Myocyte (in vitro differentiated cells): Measurements from ENCODE around the gene ZDHHC7. TPM values are rescaled to one million over a fixed set of nuclear protein-coding genes. Genes with fewer than 3 reads are reported as not detected.

Experiments
- DNase-seq: peaks from one replicate; pipeline ENCODE4 v3.0.0-alpha.2; 2012; ENCODE audit warnings: low read depth
- total RNA-seq: library from RNA; depleted of rRNA; stranded (reverse); fragments of >200 nt; gene quantifications from 2 replicates; pipeline ENCODE4 v1.2.3, GENCODE V29; 2014

ZDHHC7 gene
- total RNA-seq, 1 donor from 2014 or later = 75.7 TPM

- no peak for DNase-seq
Measured at GRCh38 chr16:84999857-85000480, 11.4 kb downstream of the ZDHHC7 start.

- DNase-seq = no peak
Measured at GRCh38 chr16:84999200-84999599, 12.1 kb downstream of the ZDHHC7 start.

- DNase-seq = no peak
Measured at GRCh38 chr16:84996365-84996764, 15.0 kb downstream of the ZDHHC7 start.

DNA sequence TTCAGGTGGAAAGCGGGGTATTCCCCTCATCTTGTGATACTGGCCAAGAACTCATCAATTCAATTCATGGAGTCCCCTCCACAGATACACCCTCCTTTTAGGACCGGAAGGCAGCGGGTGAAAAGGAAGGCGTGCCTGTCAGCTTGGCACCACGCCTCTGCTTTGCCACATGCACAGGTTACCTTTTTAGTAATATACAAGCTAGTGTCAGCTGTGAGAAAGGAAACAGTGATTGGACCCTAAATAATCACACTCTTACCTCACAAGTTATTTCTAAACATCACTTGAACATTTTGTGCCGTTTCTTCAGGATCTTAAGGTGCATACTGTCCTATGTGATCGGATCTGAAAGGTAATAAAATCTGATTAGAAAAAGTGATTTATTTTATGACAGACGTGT is 15.7 kb downstream of the ZDHHC7 start:
- DNase-seq = no peak

DNA sequence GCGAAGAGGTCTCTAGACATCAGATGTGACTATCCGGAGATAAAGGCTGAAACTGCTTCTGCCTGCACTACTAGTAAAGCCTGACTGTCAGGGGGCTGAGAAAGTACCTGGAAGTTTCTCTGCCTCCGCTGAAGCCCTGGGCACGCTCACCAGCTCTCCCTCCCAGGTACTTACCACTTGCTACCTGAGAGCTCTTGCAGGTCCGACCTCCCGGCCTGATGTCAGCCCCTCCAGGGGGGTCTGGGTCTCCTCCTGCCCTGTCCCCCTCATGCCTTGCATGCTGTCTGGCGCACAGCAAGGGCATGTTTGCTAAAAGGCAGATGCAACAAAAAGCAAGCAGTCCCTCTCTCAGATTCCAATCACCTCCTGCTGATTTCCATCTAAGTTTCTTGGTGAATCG is 17.4 kb downstream of the ZDHHC7 start:
- DNase-seq = no peak

GRCh38 chr16:84992717-84993075 is 18.6 kb downstream of the ZDHHC7 start:
- DNase-seq = no peak

- DNase-seq = no peak
Measured at GRCh38 chr16:84990782-84991181, 20.6 kb downstream of the ZDHHC7 start.

- DNase-seq = no peak
Measured at GRCh38 chr16:84989749-84990620, 21.4 kb downstream of the ZDHHC7 start.

- DNase-seq = no peak
Measured at GRCh38 chr16:84988328-84989080, 22.8 kb downstream of the ZDHHC7 start.

GRCh38 chr16:84986879-84987278 is 24.5 kb downstream of the ZDHHC7 start:
- DNase-seq = no peak

GRCh38 chr16:84986102-84986501 is 25.2 kb downstream of the ZDHHC7 start:
- DNase-seq = no peak

- DNase-seq = peak; percentile 79
Measured at GRCh38 chr16:84985079-84986065, 26.0 kb downstream of the ZDHHC7 start.

DNA sequence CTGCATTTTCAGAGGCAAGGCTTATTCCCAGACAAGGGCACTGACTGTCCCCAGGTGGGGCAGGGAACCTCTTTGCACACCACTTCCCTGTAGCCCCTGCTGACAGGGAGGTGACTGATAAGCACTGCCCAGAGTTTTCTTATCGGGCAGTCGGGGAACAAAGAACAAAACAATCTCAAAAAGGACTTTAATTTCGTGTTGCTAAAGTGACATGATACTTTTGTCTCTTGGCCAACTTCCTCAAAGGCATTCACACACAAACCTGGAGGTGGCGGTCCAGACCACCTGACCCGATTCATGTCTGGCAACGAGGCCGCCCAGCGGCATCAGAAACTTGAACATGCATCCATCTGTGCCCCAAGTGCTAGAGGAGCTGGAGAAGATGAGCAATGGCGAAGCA is 28.9 kb downstream of the ZDHHC7 start:
- no peak for DNase-seq

DNA sequence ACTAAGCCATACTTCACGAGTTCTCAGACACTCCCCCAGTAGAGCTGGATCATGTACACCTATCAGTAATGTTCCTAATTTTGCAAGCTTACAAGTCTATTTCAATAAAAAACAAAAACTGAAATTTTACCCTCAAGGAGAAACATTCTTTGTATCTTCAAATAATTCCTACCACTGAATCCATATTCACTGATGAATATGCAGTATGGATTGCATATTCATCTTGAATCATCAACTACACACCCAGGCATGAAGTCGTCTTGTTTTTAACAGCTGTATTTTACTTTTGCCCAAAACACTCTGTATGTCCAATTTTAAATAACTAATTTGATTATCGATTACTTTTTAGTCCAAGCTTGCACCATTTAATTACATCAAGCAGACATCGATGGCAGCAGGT is 31.8 kb downstream of the ZDHHC7 start:
- no peak for DNase-seq

GRCh38 chr16:84976644-84977400 is 34.5 kb downstream of the ZDHHC7 start:
- no peak for DNase-seq

- no peak for DNase-seq
Measured at GRCh38 chr16:84975522-84975921, 35.8 kb downstream of the ZDHHC7 start.

DNA sequence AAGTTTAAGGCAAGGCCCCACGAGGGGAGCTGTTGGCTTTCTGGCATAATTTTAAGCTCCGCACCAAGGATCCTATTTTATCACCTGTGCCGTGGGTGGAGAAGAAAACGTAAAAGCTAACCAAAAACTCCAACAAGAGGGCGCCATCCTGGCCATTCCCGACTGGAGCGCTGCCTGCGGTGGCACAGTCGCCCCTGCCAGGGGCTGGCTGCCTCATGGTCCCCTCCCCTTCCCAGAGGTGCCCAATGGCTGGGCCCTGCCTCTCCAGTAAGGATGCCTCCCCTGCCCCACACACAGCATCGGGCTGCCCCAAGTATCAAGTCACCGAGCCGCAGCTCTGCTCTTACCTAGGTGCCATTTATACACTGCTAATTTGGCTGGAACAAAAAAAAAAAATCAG is 36.3 kb downstream of the ZDHHC7 start:
- DNase-seq = no peak

DNA sequence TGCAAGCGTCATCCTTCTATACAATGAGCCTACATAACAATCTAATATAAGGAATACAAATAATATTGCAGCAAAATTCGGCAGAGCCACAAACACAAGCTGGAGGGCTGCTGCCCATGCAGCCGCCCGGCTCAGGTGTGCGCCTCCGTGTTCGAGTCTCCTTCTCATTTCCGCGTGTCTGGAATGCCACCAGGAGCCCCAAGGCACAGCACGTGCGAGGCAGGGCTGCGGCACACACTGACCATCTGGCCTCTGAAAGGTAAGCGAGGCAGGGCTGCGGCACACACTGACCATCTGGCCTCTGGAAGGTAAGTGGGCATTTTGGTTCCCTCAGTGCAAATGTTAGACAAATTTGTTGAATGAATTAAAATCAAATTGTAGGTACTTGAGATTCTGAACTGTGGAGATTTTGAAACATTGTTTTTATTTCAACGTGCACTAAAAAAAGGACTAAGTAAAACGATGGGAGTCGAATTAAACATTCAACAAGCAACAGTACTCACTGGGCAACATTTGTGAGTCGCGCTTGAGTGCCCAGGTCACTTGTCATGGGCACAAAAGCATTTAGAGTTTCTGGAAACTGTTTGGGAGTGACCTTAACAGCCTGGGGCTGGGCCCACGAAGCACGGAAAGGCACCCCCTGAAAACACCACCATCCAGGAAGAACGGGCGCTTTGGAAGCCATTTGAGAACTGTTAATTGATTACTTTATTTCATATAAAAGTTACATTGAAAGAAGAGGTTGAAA is 37.4 kb downstream of the ZDHHC7 start:
- DNase-seq = no peak

- DNase-seq = no peak
Measured at GRCh38 chr16:84973236-84973635, 38.1 kb downstream of the ZDHHC7 start.
